Stimulated activated naive B cell treated with anti-CD40 and anti-IgM and Interleukin-4, amounts not matched to agents 10 μg/mL and 1 μg/mL and 100 μg/mL, for 72 hours (primary cell): ENCODE results near the gene BMPER.
A peak's percentile ranks its signal among the peaks of the same experiment; 100 is the strongest.

Experiments used
- ATAC-seq, 2 donors: fragments of 150-1000 bp; cut with Tn5 transposase; replicated peaks; 2 replicates each; pipeline ENCODE4 v1.10.0; 2021; ENCODE audit warnings: moderate library complexity in 1 of 2
- DNase-seq: peaks from one replicate; pipeline ENCODE4 v3.0.0; 2021
- H3K27ac Mint-ChIP-seq: one replicate; pipeline ENCODE4 v1.8.0; 2022; ENCODE audit warnings: mild to moderate bottlenecking, mixed read lengths
- H3K27me3 Mint-ChIP-seq, 2 donors: one replicate each; pipeline ENCODE4 v1.8.0; 2022; ENCODE audit warnings: mixed read lengths in 2 of 2
- H3K36me3 Mint-ChIP-seq, 2 donors: one replicate each; pipeline ENCODE4 v1.8.0; 2022; ENCODE audit warnings: mixed read lengths in 2 of 2, mild to moderate bottlenecking in 1 of 2
- H3K4me1 Mint-ChIP-seq, 2 donors: one replicate each; pipeline ENCODE4 v1.8.0; 2022; ENCODE audit warnings: mixed read lengths in 2 of 2, mild to moderate bottlenecking in 1 of 2
- H3K4me3 Mint-ChIP-seq, 2 donors: one replicate each; pipeline ENCODE4 v1.8.0; 2022; ENCODE audit warnings: mild to moderate bottlenecking in 2 of 2, mixed read lengths in 2 of 2, moderate library complexity in 1 of 2
- H3K9me3 Mint-ChIP-seq, 2 donors: one replicate each; pipeline ENCODE4 v1.8.0; 2022; ENCODE audit warnings: mixed read lengths in 2 of 2, mild to moderate bottlenecking in 1 of 2

Gene BMPER

GRCh38 chr7:33922820-33923219 lies 17.5 kb downstream of the BMPER start:
- no peak for DNase-seq
- Mint-ChIP-seq H3K27me3 (peaks cover 6 to 21% of the 10 kb centered on the region in 2 donors), H3K4me1 (no peaks in the 10 kb centered on the region)

DNA sequence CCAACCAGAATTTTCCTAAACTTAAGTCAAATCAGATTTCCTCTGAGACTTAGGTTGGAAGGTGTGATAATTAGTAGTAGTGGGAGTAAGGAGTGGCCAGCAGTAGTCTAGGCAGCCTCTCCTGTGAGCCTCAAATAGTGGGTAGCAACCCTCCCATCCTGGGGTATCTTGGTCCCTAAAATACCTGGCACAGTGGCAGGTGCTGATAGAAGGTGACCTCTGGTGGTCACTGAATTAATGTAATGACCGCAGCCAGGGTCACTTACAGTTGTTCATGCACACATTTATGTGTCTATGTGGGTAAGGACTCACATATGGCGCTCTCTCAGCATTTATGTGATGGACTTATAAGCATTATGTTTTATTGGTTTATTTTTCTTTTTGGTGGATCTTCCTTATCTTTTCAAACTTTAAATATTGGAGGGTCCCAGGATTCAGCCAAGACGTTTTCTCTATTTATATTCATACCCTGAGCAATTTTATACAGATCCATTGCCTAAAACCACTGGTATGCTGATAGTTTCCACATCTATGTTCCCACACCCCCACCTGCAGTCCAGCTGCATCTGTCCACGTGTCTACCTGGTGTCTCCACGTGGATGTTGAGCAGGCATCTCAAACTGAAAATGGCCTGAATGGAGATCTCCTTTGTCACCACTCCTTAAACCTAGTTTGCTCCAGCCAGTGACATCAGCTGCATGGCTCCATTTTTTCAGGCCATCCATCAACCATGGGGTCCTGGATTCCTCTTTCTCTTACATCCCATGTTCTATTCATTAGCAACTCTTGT lies 18.3 kb downstream of the BMPER start:
- no peak overlapping the region for H3K27ac Mint-ChIP-seq
- DNase-seq = no peak
- H3K36me3 Mint-ChIP-seq = no peaks in the 10 kb centered on the region
- no peaks in the 10 kb centered on the region for H3K4me1 Mint-ChIP-seq
- no peak overlapping the region for H3K4me3 Mint-ChIP-seq
- H3K9me3 Mint-ChIP-seq = no peaks in the 10 kb centered on the region
- H3K27me3 Mint-ChIP-seq = peaks cover 6 to 21% of the 10 kb centered on the region in 2 donors
- no peak for ATAC-seq

More at GRCh38 chr7:33922820-33923219, 17.5 kb downstream of the BMPER start:
- no peak overlapping the region for H3K4me3 Mint-ChIP-seq
- no peaks in the 10 kb centered on the region for H3K9me3 Mint-ChIP-seq
- no peak for ATAC-seq
- H3K27ac Mint-ChIP-seq = no peak overlapping the region
- no peaks in the 10 kb centered on the region for H3K36me3 Mint-ChIP-seq

GRCh38 chr7:33926535-33926934 lies 21.2 kb downstream of the BMPER start:
- DNase-seq = no peak
- H3K9me3 Mint-ChIP-seq = no peaks in the 10 kb centered on the region
- no peaks in the 10 kb centered on the region for H3K36me3 Mint-ChIP-seq
- no peak overlapping the region for H3K27ac Mint-ChIP-seq
- H3K4me1 Mint-ChIP-seq = no peaks in the 10 kb centered on the region
- peaks cover 6 to 21% of the 10 kb centered on the region in 2 donors for H3K27me3 Mint-ChIP-seq
- no peak overlapping the region for H3K4me3 Mint-ChIP-seq
- no peak for ATAC-seq

- ATAC-seq = no peak
- DNase-seq = no peak
- Mint-ChIP-seq H3K27me3 (peaks cover 5 to 11% of the 10 kb centered on the region in 2 donors), H3K4me1 (no peaks in the 10 kb centered on the region), H3K27ac (no peak overlapping the region), H3K4me3 (no peak overlapping the region), H3K9me3 (no peaks in the 10 kb centered on the region), H3K36me3 (no peaks in the 10 kb centered on the region)
Observed at GRCh38 chr7:33928986-33929385, 23.6 kb downstream of the BMPER start.

GRCh38 chr7:33932221-33932620 lies 26.9 kb downstream of the BMPER start:
- no peak overlapping the region for H3K4me3 Mint-ChIP-seq
- no peak overlapping the region for H3K27ac Mint-ChIP-seq
- DNase-seq (no peak), ATAC-seq (no peak)
- H3K36me3 Mint-ChIP-seq = no peaks in the 10 kb centered on the region
- no peaks in the 10 kb centered on the region for H3K4me1 Mint-ChIP-seq
- peaks cover 6 to 13% of the 10 kb centered on the region in 2 donors for H3K27me3 Mint-ChIP-seq
- H3K9me3 Mint-ChIP-seq = no peaks in the 10 kb centered on the region

GRCh38 chr7:33932832-33933468 lies 27.6 kb downstream of the BMPER start:
- peaks cover 6 to 13% of the 10 kb centered on the region in 2 donors for H3K27me3 Mint-ChIP-seq
- ATAC-seq (peak; percentile 40 to 42), DNase-seq (peak; percentile 24)
- no peaks in the 10 kb centered on the region for H3K4me1 Mint-ChIP-seq
- H3K36me3 Mint-ChIP-seq = no peaks in the 10 kb centered on the region
- no peaks in the 10 kb centered on the region for H3K9me3 Mint-ChIP-seq
- H3K27ac Mint-ChIP-seq = no peak overlapping the region
- no peak overlapping the region for H3K4me3 Mint-ChIP-seq

DNA sequence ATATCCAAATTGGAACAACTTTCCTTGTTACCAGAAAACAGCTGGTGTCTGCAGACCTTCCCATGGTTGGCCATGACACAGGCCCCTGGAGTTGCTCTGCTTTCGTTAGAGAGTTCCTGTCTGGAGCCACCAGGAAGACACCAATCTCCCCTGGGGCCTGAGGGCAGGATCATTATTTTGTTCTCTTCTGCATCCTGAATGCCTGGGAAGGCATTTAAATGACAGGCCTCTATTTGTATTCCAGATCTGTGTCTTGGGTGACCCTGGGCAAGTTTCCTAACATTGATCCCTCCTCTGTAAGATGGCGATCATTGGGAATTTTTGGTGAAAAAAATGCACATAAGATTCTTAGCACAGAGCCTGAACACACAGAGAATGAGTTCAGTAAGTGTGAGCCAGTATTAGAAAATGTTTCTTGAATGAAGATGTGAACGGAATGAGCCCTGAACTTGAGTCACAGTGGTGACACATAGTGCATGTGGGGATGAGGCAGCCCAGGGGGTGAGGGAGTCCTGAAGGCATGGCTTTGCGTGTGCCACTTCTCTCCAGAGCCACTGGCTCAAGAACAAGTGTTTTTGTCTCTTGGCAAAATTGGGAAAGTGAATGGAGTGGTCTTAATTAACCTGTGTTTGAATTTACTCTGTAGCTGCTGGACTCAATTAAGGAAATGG lies 28.4 kb downstream of the BMPER start:
- no peak for DNase-seq

DNA sequence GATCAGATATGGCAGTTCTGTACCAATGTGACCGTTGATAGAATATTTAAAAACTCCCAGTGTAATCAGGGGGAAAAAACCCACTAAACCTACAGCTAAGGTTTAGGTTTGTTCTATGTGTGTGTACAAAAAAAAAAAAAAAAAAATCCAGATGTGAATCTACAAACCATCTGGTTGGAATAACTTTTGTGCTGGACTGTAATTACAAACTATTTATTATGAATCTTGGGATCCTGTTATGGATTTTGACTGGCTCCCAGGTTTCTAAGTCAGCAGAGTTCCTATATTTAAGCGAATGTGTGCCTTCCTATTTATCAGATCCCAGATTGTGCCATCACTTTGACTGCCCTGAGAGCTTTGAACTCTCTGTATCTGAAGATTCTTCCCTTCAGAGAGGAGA lies 29.1 kb downstream of the BMPER start:
- no peak for DNase-seq
- no peak overlapping the region for H3K27ac Mint-ChIP-seq
- no peaks in the 10 kb centered on the region for H3K4me1 Mint-ChIP-seq
- no peak overlapping the region for H3K4me3 Mint-ChIP-seq
- H3K36me3 Mint-ChIP-seq = no peaks in the 10 kb centered on the region
- no peak for ATAC-seq
- H3K9me3 Mint-ChIP-seq = no peaks in the 10 kb centered on the region
- peaks cover 10 to 19% of the 10 kb centered on the region in 2 donors for H3K27me3 Mint-ChIP-seq

More for the DNA sequence above, 28.4 kb downstream of the BMPER start:
- ATAC-seq = no peak
- peaks cover 6 to 13% of the 10 kb centered on the region in 2 donors for H3K27me3 Mint-ChIP-seq
- H3K4me3 Mint-ChIP-seq = no peak overlapping the region
- H3K27ac Mint-ChIP-seq = no peak overlapping the region
- no peaks in the 10 kb centered on the region for H3K36me3 Mint-ChIP-seq
- no peaks in the 10 kb centered on the region for H3K9me3 Mint-ChIP-seq
- no peaks in the 10 kb centered on the region for H3K4me1 Mint-ChIP-seq

GRCh38 chr7:33936503-33936902 lies 31.2 kb downstream of the BMPER start:
- Mint-ChIP-seq H3K27ac (no peak overlapping the region), H3K36me3 (no peaks in the 10 kb centered on the region), H3K9me3 (no peaks in the 10 kb centered on the region), H3K4me3 (no peak overlapping the region), H3K27me3 (peaks cover 13 to 28% of the 10 kb centered on the region in 2 donors), H3K4me1 (no peaks in the 10 kb centered on the region)
- ATAC-seq (no peak), DNase-seq (no peak)

DNA sequence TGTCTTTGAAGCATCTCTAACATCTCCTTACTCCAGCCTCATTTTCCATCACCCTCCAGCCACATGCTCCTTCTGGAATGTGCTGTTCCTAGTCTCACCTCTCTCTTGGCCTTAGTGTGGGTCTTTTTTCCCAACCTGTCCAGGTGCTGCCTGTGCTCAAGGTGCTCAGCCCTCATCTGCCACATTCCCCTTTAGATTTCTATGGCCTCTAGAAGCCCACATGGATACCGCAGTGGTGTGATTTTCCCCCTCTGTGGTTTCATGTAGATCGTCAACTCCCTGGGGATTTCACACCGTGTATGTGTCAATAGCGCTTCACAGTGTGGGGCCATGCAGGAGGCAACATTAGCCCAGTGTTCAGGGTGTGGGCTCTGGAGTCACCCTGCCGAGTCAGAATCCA lies 32.5 kb downstream of the BMPER start:
- DNase-seq = no peak
- Mint-ChIP-seq H3K4me1 (no peaks in the 10 kb centered on the region), H3K36me3 (no peaks in the 10 kb centered on the region), H3K27ac (no peak overlapping the region), H3K4me3 (no peak overlapping the region), H3K27me3 (peaks cover 13 to 28% of the 10 kb centered on the region in 2 donors), H3K9me3 (no peaks in the 10 kb centered on the region)
- ATAC-seq = no peak

DNA sequence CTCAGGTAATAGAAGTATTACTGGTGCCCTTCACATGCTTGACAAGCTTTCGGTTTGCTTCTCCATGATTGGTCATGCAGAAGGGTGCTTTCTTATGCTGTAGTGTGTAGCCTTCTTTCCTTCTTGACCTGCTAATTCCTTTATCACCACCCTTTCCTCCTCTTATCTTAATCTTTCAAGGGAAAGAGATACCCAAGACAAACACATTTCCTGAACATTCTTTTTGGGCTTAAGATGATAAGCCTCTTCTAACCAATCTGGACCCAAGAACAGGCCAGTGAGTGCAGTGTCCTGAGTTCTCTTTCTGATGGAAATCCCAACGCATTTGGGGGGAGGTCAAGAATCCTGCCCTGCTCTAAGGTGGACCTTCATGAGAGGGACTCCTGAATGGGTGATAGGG lies 33.8 kb downstream of the BMPER start:
- Mint-ChIP-seq H3K27me3 (peaks cover 7 to 22% of the 10 kb centered on the region in 2 donors), H3K9me3 (no peaks in the 10 kb centered on the region), H3K36me3 (no peaks in the 10 kb centered on the region), H3K27ac (no peak overlapping the region), H3K4me1 (no peaks in the 10 kb centered on the region), H3K4me3 (no peak overlapping the region)
- DNase-seq (no peak), ATAC-seq (no peak)

DNA sequence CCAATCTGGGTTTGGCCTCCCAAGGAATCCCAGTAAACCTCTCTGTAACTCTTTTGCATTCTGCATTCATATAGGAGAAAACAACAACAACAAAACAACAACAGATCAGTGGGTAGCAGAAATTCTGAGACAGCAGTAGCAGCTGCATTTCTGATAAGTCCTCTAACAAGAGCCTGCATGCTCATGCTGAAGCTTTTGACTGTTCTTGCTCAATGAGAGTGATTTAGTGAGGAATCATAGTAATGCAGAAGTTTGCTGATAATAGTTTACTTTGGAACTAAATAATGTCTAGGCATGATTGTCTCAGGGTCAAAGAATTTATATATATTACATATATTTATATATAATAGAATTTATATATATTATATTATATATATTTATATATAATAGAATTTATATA lies 35.2 kb downstream of the BMPER start:
- no peak for DNase-seq
- Mint-ChIP-seq H3K27me3 (peaks cover 7 to 17% of the 10 kb centered on the region in 2 donors), H3K27ac (no peak overlapping the region), H3K4me1 (no peaks in the 10 kb centered on the region), H3K9me3 (no peaks in the 10 kb centered on the region), H3K36me3 (no peaks in the 10 kb centered on the region), H3K4me3 (no peak overlapping the region)
- ATAC-seq = no peak

- no peak for DNase-seq
- no peak for ATAC-seq
- Mint-ChIP-seq H3K4me3 (no peak overlapping the region), H3K4me1 (no peaks in the 10 kb centered on the region), H3K27ac (no peak overlapping the region), H3K27me3 (peaks cover 13 to 22% of the 10 kb centered on the region in 2 donors), H3K9me3 (no peaks in the 10 kb centered on the region), H3K36me3 (no peaks in the 10 kb centered on the region)
Observed at GRCh38 chr7:33941418-33941817, 36.1 kb downstream of the BMPER start.

GRCh38 chr7:33946094-33946699 lies 40.9 kb downstream of the BMPER start:
- Mint-ChIP-seq H3K9me3 (peaks cover 0 to 3% of the 10 kb centered on the region in 2 donors), H3K4me1 (no peaks in the 10 kb centered on the region), H3K27me3 (peaks cover 6 to 19% of the 10 kb centered on the region in 2 donors), H3K4me3 (no peak overlapping the region), H3K36me3 (no peaks in the 10 kb centered on the region), H3K27ac (no peak overlapping the region)
- ATAC-seq = no peak
- no peak for DNase-seq
